HEK293 (cell line): ENCODE measurements around the gene KCNG3.

Experiments used
- CTCF ChIA-PET: fragments of 350-600 bp; formaldehyde crosslinking; extraction: SDS; loops from one replicate; lab custom pipeline; 2021; ENCODE audit warnings: antibody characterized with exemption; lab: Yijun Ruan, JAX
- POLR2A ChIA-PET: fragments of 300-600 bp; formaldehyde crosslinking; extraction: SDS; loops from one replicate; lab custom pipeline; 2020; ENCODE audit warnings: antibody characterized with exemption, inconsistent platforms; lab: Yijun Ruan, JAX
- H3K27ac ChIP-seq: fragments of 200-500 bp; sonication (Bioruptor generic); 2 replicates; pipeline ENCODE4 v1.5.1; 2014; ENCODE audit warnings: low read depth, low read length, control low read depth, inconsistent platforms; ENCODE audit errors: extremely low read depth
- H3K36me3 ChIP-seq, 2 experiments: fragments of 200-500 bp in 1 of 2; sonication (Bioruptor generic) in 1 of 2; 1 replicate in 1 of 2; 2 replicates in 1 of 2; pipeline ENCODE4 v1.5.1; 2014 to 2017; ENCODE audit warnings: inconsistent platforms in 2 of 2, low read length in 2 of 2; ENCODE audit not compliant: control insufficient read depth in 2 of 2, insufficient read depth in 1 of 2
- H3K4me1 ChIP-seq: fragments of 200-500 bp; sonication (Bioruptor generic); 2 replicates; pipeline ENCODE4 v1.5.1; 2014; ENCODE audit warnings: mild to moderate bottlenecking, low read length, inconsistent platforms; ENCODE audit not compliant: control insufficient read depth, insufficient read depth
- H3K4me3 ChIP-seq: 2 replicates; pipeline ENCODE4 v1.5.1; 2011; ENCODE audit warnings: low read depth, mild to moderate bottlenecking, control low read depth, low read length, moderate library complexity
- H3K9me3 ChIP-seq: fragments of 200-500 bp; sonication (Bioruptor generic); 2 replicates; pipeline ENCODE4 v1.5.1; 2014; ENCODE audit warnings: low read depth, low read length, inconsistent platforms; ENCODE audit not compliant: control insufficient read depth, insufficient read depth
- CTCF ChIP-seq: fragments of 450-650 bp; formaldehyde crosslinking; IDR thresholded peaks from 2 replicates; pipeline ENCODE4 v1.5.1; 2016; ENCODE audit warnings: missing biosample characterization, missing genetic modification characterization
- FEZF1 ChIP-seq: fragments of 450-650 bp; formaldehyde crosslinking; IDR thresholded peaks from 2 replicates; pipeline ENCODE4 v1.5.1; 2016; ENCODE audit warnings: missing biosample characterization, missing genetic modification characterization
- GLIS1 ChIP-seq: fragments of 450-650 bp; formaldehyde crosslinking; IDR thresholded peaks from 2 replicates; pipeline ENCODE4 v1.5.1; 2016; ENCODE audit warnings: missing biosample characterization, missing genetic modification characterization
- MYNN ChIP-seq: fragments of 450-650 bp; formaldehyde crosslinking; IDR thresholded peaks from 2 replicates; pipeline ENCODE4 v1.5.1; 2016; ENCODE audit warnings: missing biosample characterization, missing genetic modification characterization, borderline replicate concordance
- MZF1 ChIP-seq: fragments of 450-650 bp; formaldehyde crosslinking; IDR thresholded peaks from 2 replicates; pipeline ENCODE4 v1.5.1; 2017; ENCODE audit warnings: missing biosample characterization, missing genetic modification characterization, borderline replicate concordance
- RBAK ChIP-seq: fragments of 450-650 bp; formaldehyde crosslinking; IDR thresholded peaks from 2 replicates; pipeline ENCODE4 v1.5.1; 2016; ENCODE audit warnings: missing biosample characterization, missing genetic modification characterization
- SP2 ChIP-seq: fragments of 450-650 bp; formaldehyde crosslinking; IDR thresholded peaks from 2 replicates; pipeline ENCODE4 v1.5.1; 2016; ENCODE audit warnings: missing biosample characterization, missing genetic modification characterization
- TSHZ1 ChIP-seq: fragments of 450-650 bp; formaldehyde crosslinking; IDR thresholded peaks from 2 replicates; pipeline ENCODE4 v1.5.1; 2016; ENCODE audit warnings: missing biosample characterization, missing genetic modification characterization, borderline replicate concordance
- ZBTB49 ChIP-seq: fragments of 450-650 bp; formaldehyde crosslinking; IDR thresholded peaks from 2 replicates; pipeline ENCODE4 v1.5.1; 2016; ENCODE audit warnings: missing biosample characterization, missing genetic modification characterization, low read depth
- ZFP37 ChIP-seq: fragments of 450-650 bp; formaldehyde crosslinking; IDR thresholded peaks from 2 replicates; pipeline ENCODE4 v1.5.1; 2016; ENCODE audit warnings: missing biosample characterization, missing genetic modification characterization
- ZNF394 ChIP-seq: fragments of 450-650 bp; formaldehyde crosslinking; IDR thresholded peaks from 2 replicates; pipeline ENCODE4 v1.5.1; 2016; ENCODE audit warnings: missing biosample characterization, missing genetic modification characterization, mild to moderate bottlenecking, moderate library complexity, borderline replicate concordance
- ZNF501 ChIP-seq: fragments of 450-650 bp; formaldehyde crosslinking; IDR thresholded peaks from 2 replicates; pipeline ENCODE4 v1.5.1; 2016; ENCODE audit warnings: missing biosample characterization, missing genetic modification characterization
- ZNF510 ChIP-seq: fragments of 450-650 bp; formaldehyde crosslinking; IDR thresholded peaks from 2 replicates; pipeline ENCODE4 v1.5.1; 2018; ENCODE audit warnings: mild to moderate bottlenecking, missing genetic modification characterization, missing biosample characterization; ENCODE audit not compliant: insufficient replicate concordance
- ZNF571 ChIP-seq: fragments of 450-650 bp; formaldehyde crosslinking; IDR thresholded peaks from 2 replicates; pipeline ENCODE4 v1.5.0; 2017; ENCODE audit warnings: missing biosample characterization, missing genetic modification characterization
- ZNF585B ChIP-seq: fragments of 450-650 bp; formaldehyde crosslinking; IDR thresholded peaks from 2 replicates; pipeline ENCODE4 v1.5.1; 2016; ENCODE audit warnings: missing biosample characterization, missing genetic modification characterization
- ZNF610 ChIP-seq: fragments of 450-650 bp; formaldehyde crosslinking; IDR thresholded peaks from 2 replicates; pipeline ENCODE4 v1.5.1; 2016; ENCODE audit warnings: missing biosample characterization, missing genetic modification characterization, borderline replicate concordance
- ZNF623 ChIP-seq: fragments of 450-650 bp; formaldehyde crosslinking; IDR thresholded peaks from 2 replicates; pipeline ENCODE4 v1.5.1; 2016; ENCODE audit warnings: missing biosample characterization, missing genetic modification characterization
- ZNF654 ChIP-seq: fragments of 450-650 bp; formaldehyde crosslinking; IDR thresholded peaks from 2 replicates; pipeline ENCODE4 v1.5.1; 2016; ENCODE audit warnings: low read depth, missing biosample characterization, missing genetic modification characterization
- ZSCAN16 ChIP-seq: fragments of 450-650 bp; formaldehyde crosslinking; IDR thresholded peaks from 2 replicates; pipeline ENCODE4 v1.5.1; 2016; ENCODE audit warnings: missing biosample characterization, missing genetic modification characterization

Gene KCNG3

GRCh38 chr2:42516418-42516901, 22.7 kb upstream of the KCNG3 start:
- CTCF ChIA-PET = interaction anchor here (0.6 to 0.7 kb wide), 2 partner anchors 21 to 270 kb away, joined by 3 to 4 read pairs; no protein-coding TSS in a partner anchor
- no peak for TF ChIP-seq ZNF510 (tag by site-specific recombination)
- TF ChIP-seq TSHZ1 (tag by site-specific recombination) = no peak
- no peak for TF ChIP-seq ZNF610 (tag by site-specific recombination)
- no peak for TF ChIP-seq ZNF585B (tag by site-specific recombination)
- no peak for TF ChIP-seq ZNF623
- no peak for TF ChIP-seq ZFP37 (tag by site-specific recombination)
- TF ChIP-seq MYNN (tag by site-specific recombination) = no peak
- TF ChIP-seq FEZF1 (tag by site-specific recombination) = no peak
- TF ChIP-seq ZNF394 = no peak
- TF ChIP-seq GLIS1 (tag by site-specific recombination) = no peak
- no peak for TF ChIP-seq ZBTB49 (tag by site-specific recombination)
- TF ChIP-seq SP2 (tag by site-specific recombination) = no peak
- TF ChIP-seq ZNF501 = no peak
- no peak for TF ChIP-seq ZNF571
- no peak for TF ChIP-seq ZSCAN16
- TF ChIP-seq RBAK = no peak
- TF ChIP-seq, all 188 proteins: peak for 0
- Histone ChIP-seq H3K27ac (no peak overlapping the region), H3K9me3 (no peaks in the 10 kb centered on the region), H3K4me3 (no peak overlapping the region), H3K36me3 (no peaks in the 10 kb centered on the region), H3K4me1 (no peaks in the 10 kb centered on the region)
- POLR2A ChIA-PET = no interaction called here

GRCh38 chr2:42513252-42513918, 19.6 kb upstream of the KCNG3 start:
- Histone ChIP-seq H3K27ac (no peak overlapping the region), H3K9me3 (no peaks in the 10 kb centered on the region), H3K4me3 (no peak overlapping the region), H3K36me3 (no peaks in the 10 kb centered on the region), H3K4me1 (0 out of 2 replicates have a peak, but pooled peaks cover 4% of the 10 kb centered on the region)
- 0 out of 2 replicates have a peak, but pooled peaks have one; percentile 9 for TF ChIP-seq CTCF (tag by site-specific recombination)
- TF ChIP-seq MZF1 (tag by site-specific recombination) = no peak
- TF ChIP-seq ZNF654 (tag by site-specific recombination) = peak; percentile 42
- POLR2A ChIA-PET = no interaction called here
- CTCF ChIA-PET = interaction anchor here (0.6 to 1.5 kb wide), 6 partner anchors 18 to 1283 kb away, joined by 3 to 8 read pairs (median 4); no protein-coding TSS in a partner anchor
